Heart left ventricle (tissue), 16 donors: ENCODE measurements around the gene ANXA4. TPM values are rescaled to one million over a fixed set of nuclear protein-coding genes. Genes with fewer than 3 reads are reported as not detected.

Experiments
- ATAC-seq, 4 donors: fragments of 200-7000 bp; cut with Tn5 transposase; one replicate each; pipeline ENCODE4 v1.9.1; 2020 to 2022; ENCODE audit warnings: moderate library complexity in 4 of 4, mild to moderate bottlenecking in 3 of 4, moderate number of reproducible peaks in 1 of 4
- DNase-seq, 5 donors: peaks; one replicate each; pipeline ENCODE4 v3.0.0-alpha.2; 2020
- H3K27ac ChIP-seq, 12 donors: fragments of 200-600 bp; sonication (generic) in 4 of 12; one replicate each; pipeline versions ENCODE4 v1.5.0 to v1.8.0; 2016 to 2022; ENCODE audit warnings: mild to moderate bottlenecking in 2 of 12
- H3K27me3 ChIP-seq, 9 donors: fragments of 200-600 bp; sonication (generic) in 2 of 9; one replicate each; pipeline versions ENCODE4 v1.5.1 to v1.8.0; 2016 to 2022; ENCODE audit warnings: mild to moderate bottlenecking in 3 of 9
- H3K36me3 ChIP-seq, 9 donors: fragments of 200-600 bp; sonication (generic) in 2 of 9; one replicate each; pipeline versions ENCODE4 v1.5.0 to v1.8.0; 2018 to 2022; ENCODE audit warnings: mild to moderate bottlenecking in 2 of 9
- H3K4me1 ChIP-seq, 12 donors: fragments of 200-600 bp; sonication (generic) in 4 of 12; one replicate each; pipeline versions ENCODE4 v1.5.0 to v1.8.0; 2016 to 2022; ENCODE audit warnings: mild to moderate bottlenecking in 3 of 12
- H3K4me3 ChIP-seq, 12 donors: fragments of 200-600 bp; sonication (generic) in 4 of 12; one replicate each; pipeline versions ENCODE4 v1.5.0 to v1.8.0; 2017 to 2022; ENCODE audit warnings: mild to moderate bottlenecking in 9 of 12, moderate library complexity in 4 of 12
- H3K9me3 ChIP-seq, 12 donors: fragments of 200-600 bp; sonication (generic) in 4 of 12; one replicate each; pipeline versions ENCODE4 v1.5.0 to v1.8.0; 2016 to 2022; ENCODE audit warnings: mild to moderate bottlenecking in 1 of 12
- CTCF ChIP-seq, 12 donors: fragments of 200-600 bp; sonication (generic) in 4 of 12; IDR thresholded peaks; one replicate each; pipeline versions ENCODE4 v1.5.0 to v1.8.0; 2018 to 2022; ENCODE audit warnings: antibody characterized with exemption in 12 of 12, mild to moderate bottlenecking in 5 of 12
- POLR2A ChIP-seq, 2 donors: fragments of 450-650 bp; IDR thresholded peaks; one replicate each; pipeline ENCODE4 v1.6.1; 2017; ENCODE audit warnings: antibody characterized with exemption in 2 of 2, mild to moderate bottlenecking in 2 of 2, moderate library complexity in 2 of 2
- WGBS, 4 donors: extraction: QIAGEN DNeasy Blood & Tissue Kit in 2 of 4; methylation state at CpG; one replicate each; pipeline versions ENCODE4 v1.1.5 to v1.1.7; 2013 to 2018; 5-methylcytosine and 5-hydroxymethylcytosine counted together
- intact Hi-C, 10 donors: fragments of 100-400 bp; cut with DNase I; formaldehyde crosslinking; loops; one replicate each; pipeline versions ENCODE4 v1.11.1 to v1.14.2; 2022
- polyA plus RNA-seq, 2 donors: library from polyadenylated mRNA; stranded (reverse); fragments of 200-250 nt; gene quantifications; one replicate each; pipeline ENCODE4 v1.2.3, GENCODE V29; 2013
- total RNA-seq, 9 donors: library from RNA; depleted of rRNA in 2 of 9; stranded (reverse); fragments of >200 nt in 2 of 9; fragmentation: NEBNext Ultra II Directional in 3 of 9; extraction: Animal tissue kit (Norgen Biotek cat#: 25700) in 3 of 9; gene quantifications; one replicate each; pipeline versions ENCODE4 v1.1.0 to v1.2.4, GENCODE V29; 2016 to 2023
- donor health status: ischemic (EF 13 %, LVEDD 7.1; RV severe dilation, severe dysfunction).
- donor health status: healthy with polysubstance abuse.
- donor health status: DM: no; HTN: yes; CAD: no.
- donor health status: DM: no; HTN: no; CAD: no.
- donor health status: ischemic (EF 25% LVEDD 6.9; RV normal size, moderate dysfunction).
- donor health status: ischemic (EF 25% LVEDD 5.7; RV mildly dilated, moderate dysfunction).
- donor health status: healthy.
- donor health status: DM: yes; HTN: yes; CAD: no.
- donor health status: ischemic (EF 35%, LVEDD 5.7; RV mildly dilated, moderate dysfunction).
- donor health status: nonischemic (EF 11% LVEDD 7.7; RV severe dilation, severe dysfunction).
- donor health status: DM: yes; HTN: yes; CAD: no.
- donor health status: PGD.
- donor health status: ischemic (EF 29% LVEDD 5.4; RV normal size, mild dysfunction).
- donor health status: nonischemic (EF 23%, LVEDD 6.1; RV moderate dilation, normal function).

The ANXA4 gene
- total and polyA plus RNA-seq, 11 donors = 7.3 to 73.5 (median 18.8) TPM

DNA sequence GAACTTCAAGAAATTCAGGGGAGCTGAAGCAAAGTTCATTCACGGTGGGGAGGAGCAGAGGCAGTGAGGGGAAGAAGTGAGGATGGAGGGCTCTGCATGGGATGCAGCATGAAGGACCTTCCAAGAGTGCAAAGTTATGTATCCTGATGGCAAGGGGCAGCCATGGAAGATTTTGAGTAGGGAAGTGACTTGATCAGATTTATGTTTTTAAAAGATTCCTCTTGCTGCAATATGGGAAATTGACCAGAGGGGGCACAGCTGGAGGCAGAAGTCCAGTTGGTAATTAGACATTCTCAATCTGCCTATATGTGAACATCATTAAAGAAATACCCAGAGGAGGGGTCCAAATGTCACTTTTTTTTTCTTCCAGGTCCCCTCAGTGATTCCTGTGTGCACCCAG lies 21.5 kb upstream of the ANXA4 start:
- ATAC-seq = no peak
- H3K27me3 ChIP-seq = no peaks in the 10 kb centered on the region
- WGBS, 4 donors = 58 to 77% (median 63%) methylated on average over 1 of the region's 1 CpG
- no peaks in the 10 kb centered on the region for H3K9me3 ChIP-seq
- no peak overlapping the region for H3K27ac ChIP-seq
- intact Hi-C loops = loop anchor here in 1 of 10 donors (10.0 kb wide), 1 partner anchor 174 kb away; the partner anchor contains the start of gene SNRNP27
- no peak overlapping the region for H3K4me3 ChIP-seq
- TF ChIP-seq CTCF (IDR thresholded peaks at IDR 0.05) = peak in 4 of 12 donors; percentile 14 to 22 (median 16)
- no peak for TF ChIP-seq POLR2A (IDR thresholded peaks at IDR 0.05)
- H3K36me3 ChIP-seq = no peaks in the 10 kb centered on the region
- DNase-seq = no peak
- peaks cover 0 to 6% (median 0%) of the 10 kb centered on the region in 12 donors for H3K4me1 ChIP-seq

GRCh38 chr2:69721022-69721421 lies 20.9 kb upstream of the ANXA4 start:
- TF ChIP-seq POLR2A (IDR thresholded peaks at IDR 0.05) (no peak), CTCF (IDR thresholded peaks at IDR 0.05) (no peak)
- intact Hi-C loops = loop anchor here in 1 of 10 donors (10.0 kb wide), 1 partner anchor 174 kb away; the partner anchor contains the start of gene SNRNP27
- WGBS, 4 donors = 84 to 94% (median 86%) methylated on average over 4 of the region's 4 CpGs

GRCh38 chr2:69723791-69724190 lies 18.1 kb upstream of the ANXA4 start:
- Histone ChIP-seq H3K4me1 (peaks cover 0 to 6% (median 0%) of the 10 kb centered on the region in 12 donors), H3K9me3 (no peaks in the 10 kb centered on the region), H3K27ac (no peak overlapping the region), H3K36me3 (no peaks in the 10 kb centered on the region), H3K27me3 (no peaks in the 10 kb centered on the region), H3K4me3 (no peak overlapping the region)
- 91 to 93% (median 92%) methylated on average over 14 of the region's 14 CpGs for WGBS, 4 donors
- intact Hi-C loops = loop anchor here (1.0 to 10.0 kb wide), 4 partner anchors 93 to 171 kb away; partner anchors contain the start of gene SNRNP27 (in 1 of the 10)
- no peak for TF ChIP-seq CTCF (IDR thresholded peaks at IDR 0.05)
- no peak for TF ChIP-seq POLR2A (IDR thresholded peaks at IDR 0.05)
- DNase-seq (no peak), ATAC-seq (no peak)

More at GRCh38 chr2:69721022-69721421, 20.9 kb upstream of the ANXA4 start:
- Histone ChIP-seq H3K4me3 (no peak overlapping the region), H3K27me3 (no peaks in the 10 kb centered on the region), H3K9me3 (no peaks in the 10 kb centered on the region), H3K27ac (no peak overlapping the region), H3K36me3 (no peaks in the 10 kb centered on the region), H3K4me1 (peaks cover 0 to 6% (median 0%) of the 10 kb centered on the region in 12 donors)
- ATAC-seq = no peak
- DNase-seq = no peak

DNA sequence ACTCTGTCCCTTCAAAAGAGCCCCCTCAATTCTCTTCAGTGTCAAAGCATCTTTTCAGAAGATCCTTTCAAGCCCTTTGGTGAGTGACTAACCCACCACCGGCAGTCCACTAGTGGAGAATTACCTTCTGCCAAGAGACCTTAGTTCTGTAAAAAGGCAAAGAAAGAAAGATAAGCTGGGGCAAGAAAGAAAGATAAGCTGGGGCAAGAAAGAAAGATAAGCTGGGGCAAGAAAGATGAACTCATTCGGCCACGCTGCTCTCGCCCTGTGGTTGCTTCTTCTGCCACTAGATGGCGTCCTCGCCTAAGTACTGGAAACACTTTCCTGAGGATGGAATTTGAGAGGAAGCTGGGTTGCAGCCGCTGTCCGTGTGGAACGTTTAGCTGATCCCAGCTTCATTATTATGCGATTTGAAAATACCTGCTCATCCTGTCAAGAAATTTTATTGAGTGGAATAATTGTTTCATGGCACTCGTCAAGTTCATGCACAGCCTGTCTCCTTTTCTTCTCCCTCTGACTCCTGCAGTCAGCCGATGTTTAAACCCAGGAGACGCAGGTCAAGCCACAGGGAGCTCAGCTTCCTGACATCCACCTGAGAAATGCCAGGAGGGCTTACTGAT lies 17.3 kb upstream of the ANXA4 start:
- ATAC-seq (peak; percentile 63 to 92 (median 86)), DNase-seq (peak; percentile 67 to 85 (median 84))
- 1 to 5% (median 2%) methylated on average over 13 of the region's 13 CpGs for WGBS, 4 donors
- Histone ChIP-seq H3K27ac (no peak overlapping the region), H3K9me3 (no peaks in the 10 kb centered on the region), H3K4me1 (peaks cover 0 to 13% (median 0%) of the 10 kb centered on the region in 12 donors), H3K27me3 (no peaks in the 10 kb centered on the region), H3K4me3 (peak overlapping the region in 10 of 12 donors; percentile 9 to 54 (median 32)), H3K36me3 (no peaks in the 10 kb centered on the region)
- no peak for TF ChIP-seq POLR2A (IDR thresholded peaks at IDR 0.05)
- TF ChIP-seq CTCF (IDR thresholded peaks at IDR 0.05) = peak; percentile 93 to 99 (median 94)
- intact Hi-C loops = loop anchor here (1.0 to 10.0 kb wide), 4 partner anchors 92 to 170 kb away; partner anchors contain the start of gene SNRNP27 (in 1 of the 10)
